GM03348 (cell line): ENCODE results near the gene WDFY2.

ENCODE experiments used
- DNase-seq: peaks from one replicate; pipeline ENCODE4 v3.0.0; 2012; ENCODE audit warnings: low spot score

Gene WDFY2

GRCh38 chr13:51740698-51741097 lies 156.4 kb downstream of the WDFY2 start:
- peak; percentile 68 for DNase-seq

DNA sequence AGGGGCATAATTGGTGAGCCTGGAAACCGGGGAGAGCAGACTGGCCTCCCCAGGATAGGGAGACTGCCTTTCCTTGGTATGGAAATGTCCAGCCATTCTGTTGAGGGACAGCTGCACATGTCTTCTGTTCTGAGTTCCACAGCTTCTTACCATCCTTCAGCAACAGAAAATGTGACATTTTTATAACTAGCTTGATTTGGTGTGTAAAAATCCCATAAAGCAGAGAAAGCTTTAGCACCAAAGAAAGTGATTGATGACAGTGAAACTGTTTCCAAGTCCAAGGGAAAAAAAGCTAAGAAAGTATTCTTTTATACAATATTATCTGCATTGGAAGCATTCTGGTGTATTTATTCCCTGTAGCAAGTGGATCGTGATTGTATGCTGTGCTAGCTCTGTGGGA lies 157.8 kb downstream of the WDFY2 start:
- no peak for DNase-seq

GRCh38 chr13:51742611-51743010 lies 158.3 kb downstream of the WDFY2 start:
- no peak for DNase-seq

DNA sequence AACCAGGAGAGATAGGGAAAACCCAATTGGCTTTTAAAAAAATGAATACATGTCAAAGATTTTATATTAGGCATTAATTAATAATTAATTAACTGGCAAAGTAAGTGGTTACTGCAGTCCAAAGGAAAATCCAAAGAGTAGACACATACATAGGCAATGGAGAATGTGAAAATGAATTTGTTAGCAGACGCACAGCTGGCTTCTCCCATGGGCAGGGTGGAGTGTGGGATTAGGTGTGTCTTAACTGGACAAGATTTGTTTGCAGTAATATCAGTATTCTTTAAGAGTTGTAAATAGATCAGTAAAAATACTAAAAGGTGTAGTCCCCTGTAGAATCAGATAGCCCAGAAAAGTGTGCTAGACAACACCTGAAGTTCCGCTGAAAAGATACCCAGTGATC lies 161.0 kb downstream of the WDFY2 start:
- DNase-seq = no peak

DNA sequence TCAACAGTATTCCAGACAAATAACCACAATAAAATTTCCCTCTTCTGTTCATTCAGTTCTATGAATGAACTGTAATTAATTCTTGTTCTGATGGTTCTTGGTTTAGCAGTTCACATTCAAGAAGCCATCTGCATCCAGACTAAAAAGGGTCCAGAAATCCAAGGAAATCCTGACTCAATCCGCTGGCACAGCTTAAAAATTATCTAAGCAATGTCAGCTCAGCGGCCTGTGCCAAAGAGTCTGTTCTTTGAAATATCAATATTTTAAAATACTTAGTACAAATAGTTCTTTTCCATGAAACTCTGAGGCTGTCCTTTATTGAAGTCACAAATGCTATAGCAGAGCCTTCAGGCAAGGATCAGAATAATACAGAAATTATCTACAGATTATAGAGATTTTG lies 162.5 kb downstream of the WDFY2 start:
- DNase-seq = no peak

GRCh38 chr13:51747438-51748434 lies 163.5 kb downstream of the WDFY2 start:
- no peak for DNase-seq

- DNase-seq = no peak
These were observed 172.4 kb downstream of the WDFY2 start for GRCh38 chr13:51756651-51757050.

DNA sequence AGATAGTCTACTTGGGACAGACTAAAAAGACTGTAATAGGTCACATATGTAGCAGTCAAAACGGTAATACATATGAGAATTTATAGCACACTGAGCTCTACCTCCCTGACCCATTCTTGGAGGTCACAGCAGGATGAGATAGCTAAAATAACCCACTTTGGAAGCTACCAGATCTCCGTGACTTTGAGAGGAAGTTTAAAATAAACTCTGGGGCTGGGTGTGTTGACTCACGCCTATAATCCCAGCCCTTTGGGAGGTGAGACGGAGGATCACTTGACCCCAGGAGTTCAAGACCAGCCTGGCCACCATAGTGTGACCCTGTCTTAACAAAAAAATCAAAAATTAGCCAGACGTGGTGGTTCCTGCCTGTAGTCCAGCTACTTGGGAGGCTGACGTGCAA lies 174.4 kb downstream of the WDFY2 start:
- no peak for DNase-seq

- no peak for DNase-seq
These were observed 175.0 kb downstream of the WDFY2 start for GRCh38 chr13:51759240-51759639.

- no peak for DNase-seq
These were observed 176.3 kb downstream of the WDFY2 start for GRCh38 chr13:51760592-51760991.

DNA sequence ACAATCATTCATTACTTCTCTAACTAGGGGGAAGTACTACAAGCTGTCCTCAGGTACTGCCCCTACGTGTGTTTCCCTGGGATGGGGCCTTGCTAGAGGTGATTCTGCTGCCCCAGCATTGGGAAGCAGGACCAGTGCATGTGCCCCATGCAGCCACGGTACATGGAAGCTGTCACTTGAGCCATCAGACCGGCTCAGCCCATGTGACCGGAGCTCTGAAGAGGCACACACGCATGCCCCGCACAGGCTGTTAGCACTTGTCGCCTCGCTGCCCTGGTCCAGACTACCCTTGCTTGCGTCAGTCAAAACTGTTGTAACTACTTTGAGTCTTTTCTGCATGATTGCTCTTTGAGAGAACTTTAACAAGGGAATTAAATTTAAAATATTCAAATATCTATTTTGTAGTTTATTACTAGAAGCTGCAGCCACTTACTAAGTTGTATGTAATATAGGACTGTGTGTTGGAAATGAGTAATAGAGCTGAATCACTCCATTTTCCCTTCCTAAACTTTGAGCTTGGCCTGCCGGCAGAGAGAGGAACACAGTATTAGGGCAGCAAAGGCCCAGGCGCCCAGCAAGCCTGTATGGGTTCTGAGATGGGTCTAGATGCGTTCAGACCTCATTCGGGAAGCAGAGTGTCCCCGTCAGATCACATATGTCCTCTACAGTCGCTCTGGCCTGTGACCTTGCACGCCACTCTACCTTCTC lies 177.5 kb downstream of the WDFY2 start:
- DNase-seq = no peak

DNA sequence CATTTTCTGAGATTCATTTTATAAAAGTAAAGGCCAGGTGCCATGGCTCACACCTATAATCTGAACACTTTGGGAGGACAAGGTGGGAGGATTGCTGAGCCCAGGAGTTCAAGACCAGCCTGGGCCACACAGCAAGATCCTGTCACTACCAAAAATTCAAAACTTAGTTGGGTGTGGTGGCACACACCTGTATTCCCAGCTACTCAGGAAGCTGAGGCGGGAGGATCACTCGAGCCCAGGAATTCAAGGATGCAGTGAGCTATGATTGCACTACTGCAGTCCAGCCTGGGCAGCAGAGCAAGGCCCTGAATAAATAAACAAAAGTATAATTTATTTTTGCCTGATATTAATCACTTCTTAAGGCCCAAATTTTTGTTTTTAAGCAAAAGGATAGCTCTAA lies 179.2 kb downstream of the WDFY2 start:
- DNase-seq = no peak

DNA sequence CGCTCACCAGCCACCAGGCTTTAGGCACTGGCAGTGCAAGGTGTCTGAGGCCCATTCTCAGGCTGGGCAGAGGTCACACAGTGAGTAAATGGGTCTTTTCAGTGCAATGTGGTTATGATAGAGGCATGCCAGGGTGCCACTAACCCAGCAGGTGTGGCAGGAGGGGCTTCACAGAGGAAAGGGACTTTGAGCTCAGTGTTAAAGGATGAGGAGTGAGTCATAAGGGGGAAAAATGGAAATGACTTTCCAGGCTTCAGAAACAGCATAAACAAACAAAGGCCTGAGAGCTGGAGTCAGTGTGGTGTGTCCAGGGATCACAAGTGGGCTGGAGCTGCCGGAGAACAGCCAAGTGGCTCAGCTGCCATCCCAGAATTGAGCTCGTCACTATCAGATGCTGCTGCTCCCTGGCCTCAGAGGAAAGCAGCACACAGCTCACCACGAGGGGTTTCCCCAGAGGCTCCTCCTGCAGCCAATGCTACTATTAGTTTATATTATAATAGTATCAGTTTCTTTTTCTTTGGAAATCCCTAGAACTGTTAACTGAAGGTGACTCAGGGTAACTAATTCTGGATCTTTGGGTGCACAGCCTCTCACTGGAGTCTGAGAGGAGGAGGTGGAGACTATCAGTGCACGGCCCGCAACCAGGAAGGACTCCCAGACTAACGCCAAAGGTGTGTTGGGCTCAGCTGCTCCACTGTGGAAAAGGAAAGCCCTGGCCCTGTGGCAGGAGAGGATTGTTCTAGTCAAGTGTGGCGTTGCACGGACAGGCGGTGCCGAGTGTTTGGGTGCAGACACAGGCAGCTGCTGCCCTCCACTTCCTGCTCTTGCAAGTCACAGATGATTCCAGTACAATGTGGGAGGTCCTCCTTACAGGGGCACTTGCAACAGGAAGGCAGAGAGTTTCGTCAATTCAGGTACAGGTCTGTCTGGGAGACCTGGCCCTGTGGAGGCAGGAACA lies 180.2 kb downstream of the WDFY2 start:
- peak; percentile 52 for DNase-seq

- DNase-seq = no peak
These were observed 180.9 kb downstream of the WDFY2 start for GRCh38 chr13:51765142-51765515.

GRCh38 chr13:51767100-51767499 lies 182.8 kb downstream of the WDFY2 start:
- DNase-seq = no peak

GRCh38 chr13:51768378-51768921 lies 184.2 kb downstream of the WDFY2 start:
- DNase-seq = no peak

DNA sequence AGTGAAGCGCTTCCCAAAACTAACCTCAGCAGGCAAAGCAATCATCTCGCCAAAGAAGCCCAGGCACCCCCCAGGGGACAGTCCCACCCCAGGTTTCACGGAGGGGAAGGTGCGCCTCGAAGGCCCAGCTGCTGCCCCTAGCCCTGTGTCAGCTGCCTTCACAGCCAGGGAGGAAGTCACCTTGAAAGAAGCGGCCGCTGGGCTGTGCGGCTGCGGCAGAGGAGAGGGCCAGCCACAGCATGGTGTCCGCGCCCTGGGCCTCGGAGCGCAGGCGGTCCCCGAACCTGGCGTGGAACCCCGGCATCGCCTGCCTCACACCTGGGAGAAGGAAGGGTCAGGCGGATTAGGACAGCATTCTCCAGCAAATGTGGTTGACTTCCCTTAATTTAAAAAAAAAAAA lies 184.7 kb downstream of the WDFY2 start:
- no peak for DNase-seq

DNA sequence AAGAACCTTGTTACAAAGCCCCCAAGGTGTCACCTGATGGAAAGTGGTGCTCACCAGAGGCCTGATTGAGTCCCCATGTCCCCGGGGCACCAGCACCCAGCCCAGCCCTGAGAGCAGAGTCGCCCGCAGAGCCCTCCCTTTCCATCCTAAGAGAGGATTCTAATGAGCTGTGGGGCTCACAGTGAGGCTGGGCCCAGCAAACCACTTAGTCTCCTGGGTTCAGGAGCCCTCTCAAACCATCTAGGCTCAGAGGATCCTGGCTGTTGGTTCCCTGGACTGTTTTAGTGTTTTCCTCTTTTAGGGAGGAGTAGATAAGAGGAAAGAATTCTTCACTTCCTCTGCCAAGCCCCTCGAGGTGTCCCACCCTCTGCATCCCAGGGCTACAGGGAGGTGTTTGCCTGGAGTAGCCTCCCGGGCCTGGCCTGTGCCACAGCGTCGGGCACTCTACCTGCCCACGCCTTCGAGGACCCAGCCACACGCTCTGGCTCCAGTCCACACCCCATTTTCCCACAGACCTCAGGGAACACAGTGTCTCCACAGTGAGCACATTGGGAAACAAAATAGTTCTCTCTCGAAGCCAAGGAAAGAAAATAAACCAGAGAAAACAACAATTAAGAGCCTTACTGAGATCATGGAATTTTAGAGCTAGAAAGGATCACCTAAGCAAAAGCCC lies 185.3 kb downstream of the WDFY2 start:
- no peak for DNase-seq

DNA sequence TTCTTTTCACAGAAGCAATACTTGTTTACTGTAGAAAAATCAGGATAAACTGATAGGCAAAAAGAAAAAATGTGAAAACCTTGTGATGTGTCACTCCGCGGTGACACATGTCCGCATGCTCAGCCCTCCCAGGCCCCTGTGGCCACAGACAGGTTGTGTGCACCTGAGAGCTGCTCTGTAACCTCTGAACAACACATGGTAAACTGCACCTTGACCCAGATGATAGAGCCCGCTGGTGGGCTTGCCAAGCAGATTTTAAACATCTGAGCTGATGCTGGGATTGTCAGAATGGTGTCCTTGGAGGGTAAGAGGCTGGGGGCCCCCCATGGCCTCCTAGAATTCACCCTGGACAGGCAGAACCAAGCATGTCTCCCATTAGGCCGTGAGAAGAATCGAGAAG lies 185.9 kb downstream of the WDFY2 start:
- DNase-seq = no peak

DNA sequence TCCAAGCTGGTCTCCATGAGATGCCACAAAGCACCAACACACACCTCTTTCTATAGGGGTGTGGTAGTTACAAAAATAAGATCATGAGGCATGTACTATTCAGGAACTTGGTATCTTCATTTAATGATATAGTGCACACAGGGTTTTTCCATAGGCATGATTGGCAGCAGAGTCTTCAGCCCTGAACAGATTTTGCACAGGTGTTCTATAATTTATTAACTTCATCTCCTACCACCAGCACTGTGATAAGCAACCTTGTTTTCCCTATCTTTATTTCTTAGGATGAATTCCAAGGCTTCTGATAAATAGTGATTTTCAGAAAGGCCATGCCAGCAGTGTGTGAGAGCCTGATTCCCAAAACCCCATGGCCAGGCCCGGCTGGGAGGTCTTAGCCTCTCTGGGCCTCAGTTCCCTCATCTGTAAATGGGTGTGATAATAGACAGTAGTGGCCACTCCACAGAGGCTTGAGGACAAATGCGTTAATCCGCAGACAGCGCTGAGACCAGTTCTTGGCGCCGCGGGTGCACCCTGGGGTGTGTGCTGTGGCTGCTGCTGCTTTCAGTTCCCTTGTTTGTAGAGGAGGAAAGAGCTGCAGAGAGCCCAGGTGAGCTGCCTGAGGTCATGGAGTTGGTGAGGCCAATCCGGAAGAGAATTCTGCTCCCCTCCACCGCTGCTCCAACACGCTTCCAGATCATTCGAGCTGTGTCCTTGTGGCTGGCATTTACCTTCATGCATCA lies 186.6 kb downstream of the WDFY2 start:
- DNase-seq = no peak
